ENCODE data around the gene STOML3.

STOML3 gene

DNA sequence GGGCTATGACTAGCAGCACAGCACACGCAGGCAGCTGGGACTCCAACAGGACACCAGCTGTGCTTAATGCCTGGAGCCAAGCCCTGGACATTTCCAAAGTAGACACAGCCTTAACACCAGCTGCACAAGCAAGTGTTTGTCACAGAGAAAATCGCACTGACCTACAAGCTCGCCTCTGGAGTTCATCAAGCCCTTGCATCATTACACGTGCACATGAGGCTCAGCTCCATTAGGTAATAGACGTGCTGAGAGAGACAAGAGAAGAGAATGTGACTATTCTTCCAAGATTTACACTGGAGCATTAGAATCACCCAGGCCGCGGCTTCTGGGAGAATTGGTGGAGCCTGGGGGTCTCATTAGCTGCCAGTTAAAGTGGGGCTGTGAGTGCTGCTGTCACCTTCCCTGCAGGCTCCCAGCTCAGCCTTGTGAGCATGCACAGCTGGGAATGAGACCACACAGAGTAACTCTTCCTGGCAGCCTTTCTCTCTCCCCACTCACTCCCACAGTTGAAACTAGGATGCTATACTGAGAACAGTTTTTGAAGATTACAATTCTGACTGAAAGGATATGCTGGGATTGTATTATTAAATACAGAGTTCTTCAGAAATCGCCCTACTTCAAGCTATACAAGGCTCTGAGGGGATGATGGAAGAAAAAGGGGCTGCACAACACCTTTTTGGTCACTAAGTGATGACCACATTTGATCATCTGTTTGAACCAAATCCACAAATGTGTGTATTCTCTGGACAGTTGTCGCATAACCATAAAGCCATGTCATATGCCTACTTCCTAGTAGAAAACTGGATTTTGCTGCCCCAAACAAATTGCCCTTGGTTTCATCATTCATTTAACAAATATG is 10.5 kb downstream of the STOML3 start:
- peak; percentile 78 for DNase-seq

DNA sequence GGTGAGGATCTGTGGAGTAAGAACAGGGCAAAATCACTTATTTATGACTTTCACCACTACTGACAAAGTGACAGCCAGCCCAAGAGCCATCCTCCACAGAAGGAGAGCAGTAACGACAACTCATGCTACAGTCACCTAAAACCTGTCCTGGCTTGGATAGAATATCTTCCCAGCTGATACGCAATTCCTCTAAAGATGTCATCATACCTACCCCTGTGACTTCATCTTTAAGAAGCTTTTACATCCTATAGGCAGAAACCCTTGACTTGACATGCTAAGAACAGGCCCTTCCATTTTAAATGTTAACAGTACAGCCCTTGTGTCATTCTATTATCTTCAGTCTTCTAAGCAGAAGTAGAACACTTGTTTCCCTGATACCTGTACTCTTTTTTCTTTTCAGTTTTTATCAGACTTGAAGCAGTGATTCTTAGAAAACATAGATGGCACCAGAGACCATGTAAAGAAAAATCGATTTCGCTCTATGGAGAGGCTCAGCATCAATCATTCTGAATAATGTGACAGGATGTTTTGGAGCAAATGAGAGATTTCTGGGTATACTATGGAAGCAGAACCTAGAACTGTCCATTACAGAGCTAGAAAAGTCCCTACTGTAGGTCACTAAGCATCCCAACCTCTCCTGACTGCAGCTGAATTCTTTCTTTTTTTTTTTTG is 20.1 kb downstream of the STOML3 start:
- no peak for DNase-seq

DNA sequence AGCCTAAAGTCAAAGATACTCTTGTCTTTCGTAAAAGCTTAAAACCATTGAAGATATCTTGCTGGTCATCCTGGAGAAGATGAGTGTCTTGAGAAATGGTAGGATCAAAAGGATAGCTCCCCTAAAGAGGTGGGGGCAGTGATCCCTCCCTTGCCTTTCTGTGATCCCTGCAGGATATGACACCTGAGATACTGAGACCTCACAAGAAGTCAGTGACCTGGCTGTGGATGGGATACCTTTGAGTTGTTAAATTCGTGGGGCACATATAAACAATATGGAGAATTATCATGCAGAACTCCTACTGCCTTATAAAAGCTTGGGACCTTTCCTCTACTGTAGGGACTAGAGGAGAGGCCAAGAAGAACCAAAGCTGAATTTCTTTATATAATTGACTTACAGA is 21.4 kb downstream of the STOML3 start:
- no peak for DNase-seq

DNA sequence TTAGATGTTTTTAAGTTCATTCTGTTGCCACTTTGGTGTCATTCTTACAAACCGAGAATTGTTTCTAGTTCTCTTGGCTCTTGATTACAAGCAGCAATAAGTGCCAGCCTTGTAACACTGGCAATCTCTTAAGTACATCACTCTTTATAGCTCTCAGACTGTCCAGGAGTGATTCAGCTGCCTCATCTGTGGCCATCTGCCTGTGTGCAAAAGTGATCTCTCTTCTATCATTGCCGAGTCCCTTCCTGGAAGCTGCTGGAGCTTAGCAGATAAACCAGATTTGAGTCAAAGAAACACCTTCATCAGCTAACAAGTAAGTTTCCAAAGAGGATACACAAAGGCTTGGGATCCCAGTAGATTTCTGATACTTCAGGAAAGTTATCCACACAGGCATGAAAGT is 23.2 kb downstream of the STOML3 start:
- DNase-seq = no peak

DNA sequence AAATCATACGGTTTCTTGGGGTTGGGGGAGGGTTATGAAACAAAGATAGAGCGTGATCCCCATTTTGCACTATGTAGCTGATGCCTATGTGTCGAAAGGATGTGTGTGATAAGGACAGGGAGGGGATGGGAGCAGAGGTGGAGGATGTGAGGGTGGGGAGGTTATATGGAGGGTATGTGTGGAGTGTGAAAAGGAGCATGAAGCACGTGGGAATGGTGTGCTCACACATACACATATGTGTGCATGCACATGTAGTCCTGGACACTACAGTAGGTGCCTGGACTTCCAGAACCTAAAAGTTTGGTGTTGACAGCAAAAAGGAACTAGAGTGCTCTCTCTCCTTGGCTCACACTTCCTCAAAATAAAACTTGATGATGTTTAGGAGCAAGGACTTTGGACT is 25.4 kb downstream of the STOML3 start:
- no peak for DNase-seq

DNA sequence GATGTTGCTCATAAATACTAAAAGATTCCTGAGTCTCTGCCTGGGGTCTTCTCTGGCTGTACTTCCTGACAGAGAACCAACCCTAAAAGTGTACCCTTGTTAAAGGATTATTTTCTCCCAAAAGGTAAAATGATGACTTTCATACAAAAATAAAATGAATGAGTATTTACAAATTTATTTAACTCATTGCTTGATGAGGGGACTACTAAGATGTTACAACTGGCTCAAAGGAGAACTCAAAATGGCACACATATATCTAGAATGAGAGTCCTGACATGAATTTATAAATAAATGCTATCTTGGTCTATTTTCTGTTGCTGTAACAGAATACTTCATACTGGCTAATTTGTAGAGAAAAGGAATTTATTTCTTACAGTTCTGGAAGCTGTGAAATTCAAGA is 30.5 kb downstream of the STOML3 start:
- DNase-seq = no peak

DNA sequence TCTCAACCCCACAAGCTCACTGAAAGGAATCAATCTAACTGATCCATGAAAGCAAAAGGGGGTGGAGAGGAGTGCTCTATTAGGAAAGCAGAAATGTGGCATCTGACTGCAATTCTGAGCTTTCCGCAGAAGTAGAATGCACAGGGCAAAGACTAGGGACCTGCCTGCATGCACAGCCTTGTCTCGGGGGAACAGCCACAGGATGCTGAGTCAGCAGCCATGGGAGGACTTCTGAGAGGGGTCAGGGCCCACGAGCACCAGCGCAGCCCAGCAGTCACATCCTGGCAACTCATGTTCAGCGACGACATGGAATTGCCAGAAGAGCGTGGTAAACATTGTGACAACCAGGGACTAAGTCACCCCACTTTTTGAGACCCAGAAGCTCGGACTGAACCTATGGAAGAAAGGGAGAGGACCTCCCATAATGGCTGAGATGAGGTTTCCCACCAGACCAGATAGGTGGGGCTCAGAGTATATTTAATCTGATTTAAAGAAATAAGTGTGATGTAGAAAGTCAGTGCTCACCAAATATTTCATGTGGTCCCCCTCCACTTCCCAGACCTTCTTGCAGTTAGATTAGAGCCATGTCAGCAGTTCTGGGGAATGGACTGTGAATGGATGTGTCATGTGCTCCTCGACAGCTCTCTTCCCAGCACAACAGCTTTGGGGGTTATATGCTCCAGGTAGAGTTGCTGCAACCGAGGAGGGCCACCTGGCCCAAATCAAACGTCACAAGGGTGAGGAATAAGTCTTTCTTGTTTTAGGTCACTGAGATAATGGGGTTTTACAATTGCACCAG is 32.6 kb downstream of the STOML3 start:
- DNase-seq = no peak

DNA sequence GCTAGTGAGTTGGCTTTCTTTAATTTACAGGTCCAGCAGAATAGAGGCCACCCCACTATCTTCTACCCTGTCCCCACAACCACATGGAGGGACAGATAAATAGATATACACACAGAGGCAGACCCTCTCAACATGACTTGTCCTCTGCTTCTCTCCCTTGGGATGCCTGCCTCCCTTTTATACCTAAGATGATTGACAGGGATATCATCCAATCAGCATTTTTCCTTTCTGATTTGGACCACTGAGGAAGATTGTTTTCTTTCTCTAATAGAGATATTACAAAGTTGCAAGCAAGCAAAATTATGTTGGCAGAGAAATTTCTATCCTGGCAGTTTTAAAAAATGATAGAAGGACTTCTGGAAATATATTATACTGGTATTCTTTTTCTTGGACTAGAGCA is 35.8 kb downstream of the STOML3 start:
- DNase-seq = no peak

DNA sequence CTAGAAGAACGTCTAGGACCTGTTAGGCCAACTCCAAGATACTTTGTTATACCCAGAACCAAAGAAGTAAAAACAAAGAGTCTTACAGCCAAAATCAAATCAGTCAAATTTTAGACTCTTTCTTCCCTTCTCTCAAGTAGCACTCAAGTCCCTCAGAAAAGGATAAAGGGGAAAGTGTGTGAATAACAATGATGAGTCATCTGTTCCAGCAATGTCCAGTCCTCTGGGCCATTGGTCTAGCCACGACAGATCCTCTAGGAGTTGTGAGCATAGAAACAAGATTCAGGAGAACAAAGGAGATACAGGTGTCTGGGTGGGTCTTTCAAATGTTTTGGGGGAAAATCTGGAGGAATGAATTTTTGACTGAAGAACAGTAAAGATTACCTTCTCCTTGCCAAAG is 36.3 kb downstream of the STOML3 start:
- no peak for DNase-seq

DNA sequence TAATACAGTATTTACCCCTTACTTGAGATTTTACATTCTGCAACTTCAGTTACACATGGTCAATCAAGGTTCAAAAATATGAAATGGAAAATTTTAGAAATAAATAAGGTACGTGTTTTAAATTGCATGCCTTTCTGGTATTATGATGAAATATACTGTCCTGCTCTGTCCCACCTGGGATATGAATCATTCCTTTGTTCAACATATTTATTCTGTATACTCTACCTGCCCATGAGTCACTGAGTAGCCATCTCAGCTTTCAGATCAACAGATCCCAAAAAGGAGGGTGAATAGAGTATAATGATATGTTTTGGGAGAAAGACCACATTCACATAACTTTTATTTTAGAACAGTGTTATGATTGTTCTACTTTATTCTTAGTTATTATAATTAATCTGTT is 37.8 kb downstream of the STOML3 start:
- DNase-seq = no peak

DNA sequence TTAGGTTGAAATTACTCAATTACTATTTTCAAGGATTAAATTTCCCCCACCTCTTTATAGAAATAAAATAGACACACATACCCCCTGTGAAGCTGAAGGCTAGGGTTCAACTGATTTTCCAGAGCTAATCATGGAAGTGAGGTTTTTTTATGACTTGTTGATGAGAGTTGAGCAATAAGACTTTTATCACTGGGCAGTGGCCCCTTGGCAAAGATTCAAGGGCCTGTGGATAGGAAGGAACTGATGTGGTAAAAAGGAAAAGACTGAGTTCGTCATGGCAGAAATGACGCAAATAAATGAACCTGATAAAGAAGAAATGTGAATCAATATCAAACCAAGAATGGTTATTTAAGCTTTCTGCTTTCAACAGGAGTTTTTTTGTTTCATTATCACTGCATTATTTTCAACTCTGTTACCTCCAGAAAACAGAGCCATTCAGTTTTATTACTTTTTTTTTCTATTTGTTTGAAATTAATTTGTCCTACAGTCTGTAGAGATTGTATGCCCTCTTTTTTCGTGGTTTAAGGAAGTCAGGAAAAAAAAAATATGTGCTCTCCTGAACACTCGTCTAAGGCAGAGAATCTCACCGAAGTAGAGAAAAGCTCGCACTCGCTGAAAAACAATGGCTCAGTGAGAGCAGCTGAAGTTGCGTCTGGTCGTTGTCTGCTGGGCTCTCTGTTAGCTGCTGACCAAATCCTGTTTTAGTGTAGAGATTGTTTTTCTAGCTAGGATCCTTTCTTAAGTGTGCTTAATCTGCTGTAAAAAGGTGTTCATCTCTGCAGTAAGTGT is 38.9 kb downstream of the STOML3 start:
- no peak for DNase-seq

DNA sequence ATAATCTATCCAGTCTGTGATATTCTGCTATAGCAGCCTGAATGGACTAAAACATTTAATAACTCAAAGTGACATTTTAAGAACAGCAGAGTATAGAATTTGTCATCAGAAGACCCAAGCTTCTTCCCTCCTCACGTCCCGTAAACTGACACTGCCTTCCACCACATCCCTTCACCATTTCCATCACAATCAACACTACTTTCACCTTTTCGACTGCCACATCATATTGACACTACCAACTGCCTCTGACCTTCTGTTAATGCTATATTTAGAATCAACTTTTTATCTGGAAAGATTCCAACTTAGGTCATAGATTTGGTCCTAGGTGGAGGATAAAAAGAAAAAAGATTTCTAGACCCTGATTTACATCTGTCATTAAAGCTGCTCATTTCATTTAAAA is 39.6 kb downstream of the STOML3 start:
- no peak for DNase-seq

DNA sequence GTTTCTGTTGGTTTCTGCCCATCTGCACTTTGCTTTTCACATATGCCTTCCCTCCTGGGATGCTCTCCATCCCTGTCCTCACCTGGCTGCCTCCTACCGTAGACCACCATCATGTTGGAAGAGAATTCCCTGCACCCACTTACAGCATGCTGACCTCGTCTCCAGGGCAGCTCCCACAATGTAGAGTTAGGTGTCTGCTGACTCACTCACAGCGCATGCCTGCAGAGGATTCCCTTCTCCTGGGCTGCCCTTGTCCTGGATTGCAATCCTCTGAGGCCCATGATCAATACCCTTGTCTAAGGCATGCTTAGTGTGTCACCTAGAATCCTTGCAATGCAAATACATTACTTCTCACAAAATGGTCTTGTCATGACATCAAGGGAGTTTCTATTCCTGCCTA is 43.6 kb downstream of the STOML3 start:
- no peak for DNase-seq

DNA sequence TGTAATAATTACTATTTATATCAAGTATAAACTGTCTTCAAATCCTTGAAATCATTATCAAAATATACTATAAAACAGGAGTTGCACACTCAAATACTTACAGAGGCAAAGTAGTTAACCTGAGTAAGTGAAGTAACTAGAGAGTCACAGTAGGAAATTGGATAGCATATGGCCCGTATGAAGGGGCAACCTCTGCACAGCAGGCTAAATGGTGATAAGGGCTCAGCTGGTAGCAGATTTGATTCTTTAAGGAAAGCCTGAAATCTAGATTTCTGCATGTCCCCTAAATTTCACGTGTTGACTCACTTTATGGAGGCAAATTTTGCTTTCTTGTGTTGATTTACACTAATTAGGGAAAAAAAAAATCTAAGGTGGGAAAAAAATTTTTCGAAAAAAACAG is 46.4 kb downstream of the STOML3 start:
- no peak for DNase-seq

DNA sequence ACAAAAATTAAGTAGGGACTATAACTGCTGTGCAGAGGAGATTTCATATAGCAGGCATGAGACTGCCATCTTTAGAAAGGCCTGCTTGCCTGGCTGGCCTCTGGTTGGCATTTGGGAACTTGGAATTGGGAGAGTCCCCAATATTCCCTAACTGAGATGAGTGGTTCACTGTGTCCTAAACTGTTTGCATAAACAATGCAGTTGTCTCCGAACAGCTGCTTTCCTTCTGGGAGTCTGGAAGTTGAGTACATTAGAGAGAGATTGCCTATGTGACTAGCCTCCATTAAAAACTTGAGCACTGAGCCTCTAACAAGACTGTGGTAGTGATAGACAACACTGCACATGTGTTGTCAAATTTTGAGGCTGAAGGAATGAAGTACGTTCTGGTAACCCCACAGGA is 47.4 kb downstream of the STOML3 start:
- DNase-seq = no peak

DNA sequence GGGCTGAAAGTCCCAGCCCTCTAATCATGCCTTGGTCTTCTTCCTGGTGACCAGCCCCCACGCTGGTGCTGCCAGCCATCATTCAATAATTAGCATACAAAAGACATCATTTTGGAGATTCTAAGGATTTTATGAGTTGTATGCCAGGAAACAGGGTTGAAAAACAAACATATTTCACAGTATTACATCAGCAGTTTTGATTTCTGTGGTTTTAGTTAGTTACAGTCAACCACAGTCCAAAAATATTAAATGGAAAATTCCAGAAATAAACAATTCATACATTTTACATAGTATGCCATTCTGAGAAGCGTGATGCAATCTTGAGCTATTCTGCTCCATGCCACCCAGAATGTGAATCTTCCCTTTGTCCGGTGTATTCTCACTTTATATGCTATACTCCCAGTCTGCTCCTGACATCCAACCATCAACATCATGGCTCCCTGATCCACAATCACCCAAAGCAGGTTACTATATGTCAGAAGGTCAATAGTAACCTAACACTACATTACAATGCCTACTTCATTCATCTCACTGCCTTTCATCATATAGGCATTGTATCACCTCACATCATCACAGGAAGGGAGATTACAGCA is 49.2 kb downstream of the STOML3 start:
- no peak for DNase-seq

DNA sequence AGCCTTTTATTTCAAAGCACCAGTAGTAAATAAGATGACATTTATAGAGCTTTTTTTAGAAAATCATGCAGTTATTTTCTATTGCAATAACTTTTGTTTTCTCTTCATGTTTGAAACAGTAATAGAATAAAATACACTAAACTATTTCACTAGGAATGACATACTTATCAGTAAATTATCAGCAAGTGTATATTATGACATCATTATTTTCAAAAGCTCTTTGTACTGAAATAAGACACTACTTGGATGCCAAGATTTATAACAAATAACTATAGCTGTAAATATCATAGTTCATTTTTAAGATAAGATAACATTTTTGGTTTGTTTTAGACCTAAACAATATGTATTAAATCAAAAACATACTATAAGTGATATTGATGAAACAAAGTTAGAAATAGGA is 56.8 kb downstream of the STOML3 start:
- DNase-seq = no peak

DNA sequence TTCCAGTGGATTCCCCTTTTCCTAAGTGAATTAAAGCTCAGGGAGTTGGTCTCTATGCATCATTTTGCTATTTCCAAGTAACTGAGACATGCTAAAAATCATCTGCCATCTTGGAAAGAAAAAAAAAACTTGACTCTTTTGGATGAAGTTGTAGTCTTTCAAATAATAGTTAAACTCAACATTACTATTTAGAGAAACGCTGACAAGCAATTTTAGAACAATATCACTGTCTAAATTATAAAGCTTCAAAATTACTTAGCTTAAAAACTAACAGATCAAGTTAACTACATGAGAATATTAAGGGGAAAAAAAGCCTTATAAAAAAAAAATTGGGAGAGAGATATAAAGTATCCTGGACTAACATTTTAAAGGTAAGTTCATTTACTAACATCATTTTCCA is 68.5 kb downstream of the STOML3 start:
- no peak for DNase-seq

DNA sequence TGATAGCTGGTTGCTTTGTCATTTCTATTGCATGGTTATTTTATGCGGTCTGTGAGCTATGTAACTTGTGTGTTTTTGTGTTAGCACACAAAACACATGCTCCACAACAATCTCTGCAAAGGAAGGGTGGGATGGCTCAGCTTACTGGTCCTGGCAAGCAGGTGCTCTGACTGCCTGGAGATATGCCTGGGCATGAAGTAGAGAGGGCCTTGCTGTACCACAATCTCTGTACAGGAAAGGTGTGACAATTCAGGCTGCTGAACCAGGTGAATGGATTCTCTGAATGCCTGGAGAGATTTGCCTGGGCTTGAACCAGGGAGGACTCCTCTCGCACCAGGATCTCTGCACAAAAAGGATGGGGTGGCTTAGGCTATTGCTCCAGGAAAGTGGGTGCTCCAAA is 69.5 kb downstream of the STOML3 start:
- DNase-seq = no peak
